ENCODE measurements around the gene TOX3. TPM values are rescaled to one million over a fixed set of nuclear protein-coding genes. Genes with fewer than 3 reads are reported as not detected.

The TOX3 gene
- total RNA-seq (2013; cell fraction: nucleolus; rRNA removed), result not detected in 2 replicates
- 0.27 TPM in 1 of 2 replicates, not detected in the other for total RNA-seq (2014; rRNA removed)
- total RNA-seq (2014; rRNA removed; fragmentation: Illumina TruSeq; extraction: Trizol), result not detected in 2 replicates
- 0.13 TPM in 1 of 2 replicates, not detected in the other for total RNA-seq (2021)
- not detected for polyA plus RNA-seq (2011; ENCODE audit: low read depth)
- polyA plus RNA-seq (2011; rRNA removed), result not detected in 2 replicates
- polyA plus RNA-seq (2011; cell fraction: cytosol; rRNA removed), result not detected in 2 replicates
- not detected in 2 replicates for polyA plus RNA-seq (2011; cell fraction: nucleus; rRNA removed)
- 0.04 TPM in 1 of 2 replicates, not detected in the other for polyA plus RNA-seq (2012)
- polyA plus RNA-seq (2014; fragmentation: Illumina TruSeq; extraction: Trizol), result not detected in 2 replicates
- not detected for polyA plus RNA-seq (2014; fragmentation: Nextera tagmentation; extraction: Ambion mirVana)
- polyA plus RNA-seq (2014; rRNA removed), result not detected in 2 replicates
- not detected for polyA plus RNA-seq (2016; fragmentation: Nextera tagmentation; extraction: Ambion mirVana)
- not detected in 2 replicates for polyA minus RNA-seq (2011; rRNA and poly(A)+ RNA removed)
- polyA minus RNA-seq (2011; cell fraction: cytosol; rRNA and poly(A)+ RNA removed), result not detected in 2 replicates
- polyA minus RNA-seq (2011; cell fraction: nucleus; rRNA and poly(A)+ RNA removed), result not detected in 2 replicates
- percentile 17 among the genes with signal in this experiment for Bru-seq, nascent RNA
- BruChase-seq, experiment 1, labeled RNA remaining after a 6-hour chase, result percentile 16 among the genes with signal in this experiment
- BruChase-seq, experiment 2, labeled RNA remaining after a 2-hour chase, result percentile 21 among the genes with signal in this experiment
- long read RNA-seq, experiment 1, result 0 reads
- long read RNA-seq, experiment 2, partial matches to known transcripts, result 0 of 1 reads
- long read RNA-seq, experiment 2, other reads (novel, unspliced or antisense), result 1 of 1 reads

GRCh38 chr16:52547004-52547833 lies at the start of gene TOX3:
Gene TOX3, minus strand, starts transcription at chr16:52547143. Its CDS starts 420 bp downstream, at chr16:52546723.
- no peaks in the 10 kb centered on the region for H3K4me1 ChIP-seq (ENCODE audit: control insufficient read depth, insufficient read depth, low read length)
- no peak within 1 kb of the TSS for H3K4me2 ChIP-seq (ENCODE audit: control insufficient read depth, insufficient read depth)
- in situ Hi-C loops (cut with MboI) (no loop called here), intact Hi-C loops (cut with micrococcal nuclease; ENCODE audit: unreplicated experiment) (no loop called here)
- ChIA-PET CTCF (no interaction called here), SMC1A (ENCODE audit: uncharacterized antibody, unreplicated experiment) (interaction anchor here (0.7 to 1.3 kb wide), 5 partner anchors 20 to 232 kb away, joined by 3 to 4 read pairs (median 3); no protein-coding TSS in a partner anchor), POLR2A (interaction anchor here (0.6 kb wide), 1 partner anchor 110 kb away, joined by 4 read pairs; no protein-coding TSS in a partner anchor), RAD21 (ENCODE audit: unreplicated experiment) (no interaction called here)
- no peak for ATAC-seq
- H2AFZ ChIP-seq (ENCODE audit: control insufficient read depth, low read depth, low read length), result no peak within 1 kb of the TSS
- H3K4me3 ChIP-seq, result no peak within 1 kb of the TSS
- H3K9ac ChIP-seq (ENCODE audit: control insufficient read depth, insufficient read depth, low read length), result no peak within 1 kb of the TSS
- DNase-seq (ENCODE audit: low read depth, low spot score), result no peak
- no peak for TF ChIP-seq CHD4 (IDR thresholded peaks at IDR 0.05)
- no peak for TF ChIP-seq NR2C1 (IDR thresholded peaks at IDR 0.05)
- no peak for FAIRE-seq
- no peaks in the 10 kb centered on the region for H3K79me2 ChIP-seq (ENCODE audit: control insufficient read depth, insufficient read depth, low read length)
- no peak within 1 kb of the TSS for H3K27ac ChIP-seq (ENCODE audit: control insufficient read depth, insufficient read depth)
- H4K20me1 ChIP-seq (ENCODE audit: control insufficient read depth, insufficient read depth), result no peaks in the 10 kb centered on the region
- H3K36me3 ChIP-seq (ENCODE audit: control insufficient read depth in 2 of 2, insufficient read depth in 2 of 2, low read length in 1 of 2), result no peaks in the 10 kb centered on the region
- H3K9me3 ChIP-seq (replicated peaks; ENCODE audit: control insufficient read depth, insufficient read depth, low read length), result no peaks in the 10 kb centered on the region
- 26% methylated on average over 21 of the region's 83 CpGs for WGBS (ENCODE audit: insufficient coverage, insufficient replicate concordance, low lambda C conversion rate, missing lambda C conversion rate)
- BruUV-seq (replicated peaks), result no TSS peak
- peaks cover 2 to 3% of the 10 kb centered on the region in 2 experiments for H3K27me3 ChIP-seq (replicated peaks in 1 of 2; ENCODE audit: control insufficient read depth in 2 of 2, insufficient read depth in 2 of 2, low read length in 1 of 2)

- WGBS (ENCODE audit: insufficient coverage, insufficient replicate concordance, low lambda C conversion rate, missing lambda C conversion rate), result 34% methylated on average over 2 of the region's 2 CpGs
- H3K4me3 ChIP-seq, result no peak overlapping the region
- no peak overlapping the region for H3K4me2 ChIP-seq (ENCODE audit: control insufficient read depth, insufficient read depth)
- no TSS peak for BruUV-seq (replicated peaks)
- H2AFZ ChIP-seq (ENCODE audit: control insufficient read depth, low read depth, low read length), result no peak overlapping the region
- CTCF ChIA-PET, result no interaction called here
- DNase-seq (ENCODE audit: low read depth, low spot score) (no peak), FAIRE-seq (no peak), ATAC-seq (no peak)
- no peak for TF ChIP-seq FOXM1 (IDR thresholded peaks at IDR 0.05; ENCODE audit: low read depth, low read length)
- no peak for TF ChIP-seq NFIC (IDR thresholded peaks at IDR 0.05; ENCODE audit: low read depth, low read length)
- no peak for TF ChIP-seq FOS (IDR thresholded peaks at IDR 0.05; ENCODE audit: borderline replicate concordance, extremely low read depth, insufficient read length)
- TF ChIP-seq ZNF274 (IDR thresholded peaks at IDR 0.05; ENCODE audit: insufficient read depth, insufficient read length), result no peak
- TF ChIP-seq TBL1XR1 (IDR thresholded peaks at IDR 0.05; ENCODE audit: low read depth, low read length), result no peak
- TF ChIP-seq SMARCA5 (IDR thresholded peaks at IDR 0.05), result no peak
- TF ChIP-seq CBX5 (IDR thresholded peaks at IDR 0.05; ENCODE audit: low read depth), result no peak
- no peaks in the 10 kb centered on the region for H3K9me3 ChIP-seq (replicated peaks; ENCODE audit: control insufficient read depth, insufficient read depth, low read length)
- RAD21 ChIA-PET (ENCODE audit: unreplicated experiment), result no interaction called here
- H3K79me2 ChIP-seq (ENCODE audit: control insufficient read depth, insufficient read depth, low read length), result no peaks in the 10 kb centered on the region
- H3K27me3 ChIP-seq (replicated peaks in 1 of 2; ENCODE audit: control insufficient read depth in 2 of 2, insufficient read depth in 2 of 2, low read length in 1 of 2), result no peaks in the 10 kb centered on the region
- H3K9ac ChIP-seq (ENCODE audit: control insufficient read depth, insufficient read depth, low read length), result no peak overlapping the region
- no peak overlapping the region for H3K27ac ChIP-seq (ENCODE audit: control insufficient read depth, insufficient read depth)
- POLR2A ChIA-PET, result no interaction called here
- in situ Hi-C loops (cut with MboI), result no loop called here
- no peaks in the 10 kb centered on the region for H3K36me3 ChIP-seq (ENCODE audit: control insufficient read depth in 2 of 2, insufficient read depth in 2 of 2, low read length in 1 of 2)
- no peaks in the 10 kb centered on the region for H4K20me1 ChIP-seq (ENCODE audit: control insufficient read depth, insufficient read depth)
- SMC1A ChIA-PET (ENCODE audit: uncharacterized antibody, unreplicated experiment), result no interaction called here
- no peaks in the 10 kb centered on the region for H3K4me1 ChIP-seq (ENCODE audit: control insufficient read depth, insufficient read depth, low read length)
- intact Hi-C loops (cut with micrococcal nuclease; ENCODE audit: unreplicated experiment), result no loop called here
Measured at GRCh38 chr16:52592778-52593177, 45.8 kb upstream of the TOX3 start.
